T-helper 2 cell treated with Interferon-gamma antibody and Interleukin-4, amounts not matched to agents 5 μg/mL and 100 μg/mL, for 36 hours (primary cell): Measurements from ENCODE around the gene MLH3.

Experiments
- DNase-seq: peaks from one replicate; pipeline ENCODE4 v3.0.0; 2021; ENCODE audit warnings: low spot score
- H3K27ac Mint-ChIP-seq: one replicate; pipeline ENCODE4 v1.8.0; 2021; ENCODE audit warnings: mild to moderate bottlenecking, mixed read lengths
- H3K27me3 Mint-ChIP-seq: one replicate; pipeline ENCODE4 v1.8.0; 2021; ENCODE audit warnings: low read depth, mixed read lengths
- H3K36me3 Mint-ChIP-seq: one replicate; pipeline ENCODE4 v1.8.0; 2021; ENCODE audit warnings: low read depth, mixed read lengths
- H3K4me1 Mint-ChIP-seq: one replicate; pipeline ENCODE4 v1.8.0; 2021; ENCODE audit warnings: low read depth, mixed read lengths
- H3K4me3 Mint-ChIP-seq: one replicate; pipeline ENCODE4 v1.8.0; 2022; ENCODE audit warnings: mild to moderate bottlenecking, moderate library complexity, mixed read lengths
- H3K9me3 Mint-ChIP-seq: one replicate; pipeline ENCODE4 v1.8.0; 2021; ENCODE audit warnings: mixed read lengths

MLH3 gene

DNA sequence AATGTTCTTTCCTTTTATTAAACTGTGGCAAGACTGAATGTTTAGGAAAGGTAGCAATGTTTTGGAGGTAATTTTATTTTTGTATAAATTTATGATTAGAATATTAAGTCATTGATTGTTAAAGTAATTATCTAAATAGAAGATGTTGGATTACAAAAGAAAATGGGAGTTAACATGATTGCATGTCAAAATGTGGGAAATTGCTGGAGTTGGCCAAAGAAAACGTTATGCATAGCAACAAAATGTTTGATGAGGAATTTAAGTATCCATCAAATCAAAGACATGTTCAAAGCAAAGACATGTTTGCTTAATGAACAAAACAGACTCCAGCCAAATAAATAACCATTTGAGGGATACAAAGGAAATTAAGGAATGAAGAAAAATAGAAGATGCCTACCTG is 3.2 kb upstream of the MLH3 start:
- H3K27ac Mint-ChIP-seq: no peak overlapping the region
- H3K4me1 Mint-ChIP-seq: peaks cover 47% of the 10 kb centered on the region
- H3K27me3 Mint-ChIP-seq: no peaks in the 10 kb centered on the region
- no peaks in the 10 kb centered on the region for H3K9me3 Mint-ChIP-seq
- no peak overlapping the region for H3K4me3 Mint-ChIP-seq
- DNase-seq: no peak
- peaks cover 45% of the 10 kb centered on the region for H3K36me3 Mint-ChIP-seq

DNA sequence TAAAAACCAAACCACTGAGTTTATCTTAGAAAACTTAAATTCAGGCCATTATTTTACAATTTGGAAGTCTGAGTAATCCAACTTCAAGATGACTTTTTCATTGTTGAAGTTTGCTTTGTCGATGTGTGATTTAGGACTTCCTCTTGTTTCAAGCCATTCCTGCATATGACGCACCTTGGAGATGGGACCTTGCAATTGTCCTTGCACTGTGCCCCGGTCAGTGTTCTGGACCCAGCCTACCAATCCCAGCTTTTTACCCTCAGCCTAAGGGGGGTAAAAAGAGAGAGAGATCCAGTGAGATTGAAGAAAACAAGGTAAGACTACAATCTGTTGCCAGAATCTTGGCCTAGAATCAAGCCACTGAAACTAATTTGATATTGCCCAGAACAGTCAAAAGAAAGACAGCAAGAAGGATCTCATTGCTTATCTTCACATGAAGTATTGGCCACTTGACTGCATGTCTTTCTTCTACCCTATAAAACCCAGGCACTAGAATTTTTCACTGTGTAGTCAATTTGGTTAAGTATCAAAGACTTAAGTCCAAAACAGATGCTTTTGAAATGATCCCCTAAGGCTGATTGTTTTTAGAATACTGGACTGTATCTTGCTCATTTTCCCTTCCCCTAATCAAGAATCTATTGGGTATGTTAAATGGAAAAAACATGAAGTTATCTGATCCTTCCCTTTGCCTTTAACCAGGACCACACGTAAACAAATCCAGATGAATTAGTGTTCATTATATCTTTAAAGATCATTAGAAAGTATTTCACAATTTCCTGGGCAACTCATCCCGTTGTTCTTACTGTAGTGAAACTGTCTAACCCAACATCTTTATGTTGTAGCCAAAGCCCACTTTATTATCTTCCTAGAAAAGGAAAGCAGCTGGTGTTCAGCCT is 2.4 kb upstream of the MLH3 start:
- H3K27ac Mint-ChIP-seq: peak overlapping the region; percentile 46

DNA sequence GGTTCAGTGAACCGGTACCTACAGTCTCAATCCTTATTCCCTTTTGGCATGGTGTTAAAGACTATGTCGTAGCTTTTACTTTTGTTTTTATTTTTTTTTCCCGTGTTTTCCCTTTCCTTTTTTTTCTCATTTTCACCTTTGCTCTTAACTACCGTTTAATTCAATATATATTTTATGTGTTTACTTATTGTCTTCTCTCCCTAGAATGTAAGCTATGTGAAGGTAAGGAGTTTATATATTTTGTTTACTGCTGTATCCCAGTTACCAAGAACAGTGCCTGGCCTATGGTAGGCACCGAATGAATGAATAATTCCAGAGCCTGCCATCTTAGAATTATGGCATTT is 261 bp upstream of the MLH3 start:
- Mint-ChIP-seq H3K36me3 (peaks cover 43% of the 10 kb centered on the region), H3K27me3 (no peaks in the 10 kb centered on the region), H3K4me1 (peaks cover 54% of the 10 kb centered on the region), H3K27ac (peak overlapping the region; percentile 91), H3K4me3 (peak overlapping the region; percentile 91), H3K9me3 (no peaks in the 10 kb centered on the region)
- DNase-seq: no peak

More for the DNA sequence above, 2.4 kb upstream of the MLH3 start:
- H3K4me3 Mint-ChIP-seq: no peak overlapping the region
- peaks cover 45% of the 10 kb centered on the region for H3K4me1 Mint-ChIP-seq
- H3K27me3 Mint-ChIP-seq: no peaks in the 10 kb centered on the region
- peaks cover 45% of the 10 kb centered on the region for H3K36me3 Mint-ChIP-seq
- DNase-seq: no peak
- no peaks in the 10 kb centered on the region for H3K9me3 Mint-ChIP-seq

GRCh38 chr14:75049731-75050201 is 1.5 kb downstream of the MLH3 start:
- Mint-ChIP-seq H3K36me3 (peaks cover 37% of the 10 kb centered on the region), H3K27ac (peak overlapping the region; percentile 67), H3K9me3 (no peaks in the 10 kb centered on the region), H3K4me1 (peaks cover 59% of the 10 kb centered on the region), H3K4me3 (peak overlapping the region; percentile 91), H3K27me3 (no peaks in the 10 kb centered on the region)
- DNase-seq: no peak

DNA sequence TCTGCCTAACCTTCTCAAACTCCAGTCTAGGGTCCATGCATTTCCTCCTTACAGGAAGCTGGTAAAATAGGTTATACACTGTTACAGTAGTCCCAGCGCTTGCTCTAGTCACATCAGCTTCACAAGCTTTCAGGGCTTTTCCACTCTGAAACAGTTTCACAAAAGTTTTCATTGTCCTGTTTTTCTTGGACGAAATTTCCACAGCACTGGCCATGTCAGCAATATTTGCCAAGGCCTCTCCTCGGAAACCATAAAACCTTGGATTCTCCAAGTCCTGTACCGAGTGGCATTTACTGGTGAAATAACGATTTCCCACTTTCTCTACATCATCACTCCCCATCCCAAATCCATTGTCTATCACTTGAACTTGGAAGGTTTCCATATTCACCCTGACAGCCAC is 2.1 kb downstream of the MLH3 start:
- no peak for DNase-seq
- no peaks in the 10 kb centered on the region for H3K27me3 Mint-ChIP-seq
- no peaks in the 10 kb centered on the region for H3K9me3 Mint-ChIP-seq
- no peak overlapping the region for H3K4me3 Mint-ChIP-seq
- H3K36me3 Mint-ChIP-seq: peaks cover 36% of the 10 kb centered on the region
- no peak overlapping the region for H3K27ac Mint-ChIP-seq
- H3K4me1 Mint-ChIP-seq: peaks cover 58% of the 10 kb centered on the region

- Mint-ChIP-seq H3K27ac (no peak overlapping the region), H3K4me3 (no peak overlapping the region), H3K9me3 (no peaks in the 10 kb centered on the region), H3K4me1 (peaks cover 56% of the 10 kb centered on the region), H3K36me3 (peaks cover 33% of the 10 kb centered on the region), H3K27me3 (no peaks in the 10 kb centered on the region)
- DNase-seq: no peak
Measured at GRCh38 chr14:75048101-75048500, 3.2 kb downstream of the MLH3 start.

- Mint-ChIP-seq H3K27me3 (no peaks in the 10 kb centered on the region), H3K4me3 (no peak overlapping the region), H3K9me3 (no peaks in the 10 kb centered on the region), H3K36me3 (peaks cover 27% of the 10 kb centered on the region), H3K27ac (no peak overlapping the region), H3K4me1 (peaks cover 50% of the 10 kb centered on the region)
- DNase-seq: no peak
Measured at GRCh38 chr14:75047506-75047905, 3.8 kb downstream of the MLH3 start.

DNA sequence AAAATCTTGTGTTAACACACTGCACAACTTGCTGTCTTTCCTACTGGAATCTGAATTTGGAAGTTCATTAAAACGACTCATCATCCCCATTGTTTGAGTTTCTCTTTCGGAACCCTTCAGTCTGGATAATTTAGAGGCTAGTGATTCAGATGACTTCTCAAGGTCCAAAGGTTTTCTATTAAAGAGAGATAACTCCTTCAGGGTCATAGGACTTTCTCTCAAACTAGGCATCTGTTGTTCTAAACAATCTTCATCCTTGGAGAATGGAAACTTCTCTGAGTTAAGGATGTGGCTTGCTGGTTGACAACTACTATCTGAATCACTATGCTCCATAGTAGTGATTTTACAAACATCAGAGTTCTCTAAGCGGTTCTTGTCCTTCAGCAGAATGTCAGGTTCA is 4.4 kb downstream of the MLH3 start:
- H3K36me3 Mint-ChIP-seq: peaks cover 25% of the 10 kb centered on the region
- DNase-seq: no peak
- H3K27ac Mint-ChIP-seq: no peak overlapping the region
- no peaks in the 10 kb centered on the region for H3K9me3 Mint-ChIP-seq
- H3K27me3 Mint-ChIP-seq: no peaks in the 10 kb centered on the region
- H3K4me1 Mint-ChIP-seq: peaks cover 48% of the 10 kb centered on the region
- no peak overlapping the region for H3K4me3 Mint-ChIP-seq

DNA sequence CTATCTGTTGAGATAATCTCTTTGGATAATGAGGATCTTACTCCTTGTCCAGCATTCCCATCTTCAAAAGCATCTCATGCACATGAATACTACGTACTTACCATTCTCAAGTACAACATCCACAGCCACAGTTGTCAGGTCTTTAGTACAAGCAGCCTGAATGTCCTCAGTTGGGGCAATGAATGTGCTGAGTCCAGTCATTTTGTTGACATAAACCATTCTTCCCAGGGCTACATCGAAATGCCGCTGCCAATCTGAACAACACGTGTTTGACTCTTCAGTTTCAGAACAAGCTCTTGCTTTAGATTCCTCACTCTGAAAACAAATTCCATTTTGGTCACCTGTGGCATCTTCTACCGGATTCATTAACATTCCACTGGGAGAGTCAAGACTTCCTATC is 5.0 kb downstream of the MLH3 start:
- Mint-ChIP-seq H3K9me3 (no peaks in the 10 kb centered on the region), H3K4me3 (no peak overlapping the region), H3K27me3 (no peaks in the 10 kb centered on the region), H3K36me3 (peaks cover 25% of the 10 kb centered on the region), H3K4me1 (peaks cover 44% of the 10 kb centered on the region), H3K27ac (no peak overlapping the region)
- no peak for DNase-seq

- H3K4me1 Mint-ChIP-seq: peaks cover 32% of the 10 kb centered on the region
- peaks cover 26% of the 10 kb centered on the region for H3K36me3 Mint-ChIP-seq
- H3K4me3 Mint-ChIP-seq: no peak overlapping the region
- H3K9me3 Mint-ChIP-seq: no peaks in the 10 kb centered on the region
- no peaks in the 10 kb centered on the region for H3K27me3 Mint-ChIP-seq
- no peak overlapping the region for H3K27ac Mint-ChIP-seq
- DNase-seq: no peak
Measured at GRCh38 chr14:75044752-75045151, 6.5 kb downstream of the MLH3 start.

DNA sequence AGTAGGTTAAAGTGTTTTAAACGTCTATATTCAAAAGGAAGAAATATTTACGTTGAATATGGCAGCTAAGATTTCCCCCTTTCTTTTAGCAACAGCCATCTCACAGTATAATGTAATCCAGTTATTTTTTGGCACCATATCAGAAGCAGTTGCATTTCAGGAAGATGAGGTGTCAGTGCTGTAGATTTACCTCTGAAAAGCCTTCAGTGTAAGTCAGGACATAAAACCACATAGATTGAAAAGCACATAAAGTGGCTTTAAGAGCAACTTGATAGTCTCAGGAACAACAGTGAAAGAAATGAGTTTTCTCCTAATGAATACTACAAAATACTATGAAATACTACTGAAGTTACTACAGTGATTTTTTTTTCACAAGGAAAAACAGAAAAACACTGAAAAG is 6.9 kb downstream of the MLH3 start:
- no peak overlapping the region for H3K4me3 Mint-ChIP-seq

GRCh38 chr14:75042035-75042434 is 9.2 kb downstream of the MLH3 start:
- peaks cover 22% of the 10 kb centered on the region for H3K4me1 Mint-ChIP-seq

More for the DNA sequence above, 6.9 kb downstream of the MLH3 start:
- H3K27ac Mint-ChIP-seq: no peak overlapping the region
- no peaks in the 10 kb centered on the region for H3K27me3 Mint-ChIP-seq
- DNase-seq: no peak
- H3K4me1 Mint-ChIP-seq: peaks cover 32% of the 10 kb centered on the region
- no peaks in the 10 kb centered on the region for H3K9me3 Mint-ChIP-seq
- peaks cover 23% of the 10 kb centered on the region for H3K36me3 Mint-ChIP-seq

DNA sequence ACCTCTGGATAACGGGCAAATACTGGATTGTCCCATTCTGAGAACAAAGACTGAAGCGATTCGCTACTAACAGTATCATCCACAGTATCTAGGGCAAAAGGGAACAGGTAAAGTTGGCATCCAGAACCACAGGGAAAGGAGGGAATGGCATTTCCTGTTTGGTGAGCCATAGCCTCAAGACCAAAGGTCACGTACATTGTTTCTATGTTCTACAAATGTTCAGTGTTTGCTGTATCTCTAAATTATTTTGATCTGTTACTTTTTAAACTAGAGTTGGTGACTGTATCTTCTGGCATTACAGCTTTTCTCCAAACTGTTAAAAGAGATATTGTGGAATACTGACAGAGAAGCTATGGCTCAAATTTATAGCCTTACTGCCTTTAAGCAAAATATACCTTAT is 9.7 kb downstream of the MLH3 start:
- no peaks in the 10 kb centered on the region for H3K27me3 Mint-ChIP-seq
- H3K4me1 Mint-ChIP-seq: peaks cover 19% of the 10 kb centered on the region
- DNase-seq: no peak
- no peak overlapping the region for H3K4me3 Mint-ChIP-seq
- no peak overlapping the region for H3K27ac Mint-ChIP-seq
- no peaks in the 10 kb centered on the region for H3K9me3 Mint-ChIP-seq
- peaks cover 26% of the 10 kb centered on the region for H3K36me3 Mint-ChIP-seq

More at GRCh38 chr14:75042035-75042434, 9.2 kb downstream of the MLH3 start:
- Mint-ChIP-seq H3K27ac (no peak overlapping the region), H3K36me3 (peaks cover 24% of the 10 kb centered on the region), H3K9me3 (no peaks in the 10 kb centered on the region), H3K27me3 (no peaks in the 10 kb centered on the region), H3K4me3 (no peak overlapping the region)
- DNase-seq: no peak

GRCh38 chr14:75040959-75041358 is 10.3 kb downstream of the MLH3 start:
- peaks cover 27% of the 10 kb centered on the region for H3K36me3 Mint-ChIP-seq
- no peak overlapping the region for H3K4me3 Mint-ChIP-seq
- H3K9me3 Mint-ChIP-seq: no peaks in the 10 kb centered on the region
- DNase-seq: no peak
- no peaks in the 10 kb centered on the region for H3K27me3 Mint-ChIP-seq
- no peak overlapping the region for H3K27ac Mint-ChIP-seq
- peaks cover 15% of the 10 kb centered on the region for H3K4me1 Mint-ChIP-seq

- no peak for DNase-seq
- Mint-ChIP-seq H3K4me3 (no peak overlapping the region), H3K4me1 (peaks cover 13% of the 10 kb centered on the region), H3K9me3 (no peaks in the 10 kb centered on the region), H3K27ac (no peak overlapping the region), H3K27me3 (no peaks in the 10 kb centered on the region), H3K36me3 (peaks cover 30% of the 10 kb centered on the region)
Measured at GRCh38 chr14:75040507-75040906, 10.8 kb downstream of the MLH3 start.
